T-cell (primary cell): Measurements from ENCODE around the gene LRRC32. TPM values are rescaled to one million over a fixed set of nuclear protein-coding genes. Genes with fewer than 3 reads are reported as not detected.

Experiments
- ATAC-seq, 4 experiments: fragments of 200-7000 bp in 3 of 4; fragments of 150-1000 bp in 1 of 4; cut with Tn5 transposase; replicated peaks in 1 of 4; 1 replicate in 3 of 4; 2 replicates in 1 of 4; pipeline ENCODE4 v1.10.0; 2021; ENCODE audit warnings: moderate library complexity in 3 of 4, mild to moderate bottlenecking in 2 of 4, moderate number of reproducible peaks in 1 of 4
- CTCF ChIA-PET, 2 donors: fragments of 300-600 bp; sonication (Branson Sonifier 250); formaldehyde crosslinking; loops; one replicate each; lab custom pipeline; 2022; ENCODE audit warnings: antibody characterized with exemption in 2 of 2; lab: Charles Lee
- POLR2A ChIA-PET, 2 donors: fragments of 300-600 bp; sonication (Branson Sonifier 250); formaldehyde crosslinking; loops; one replicate each; lab custom pipeline; 2022; ENCODE audit warnings: antibody characterized with exemption in 2 of 2; lab: Charles Lee
- DNase-seq, 35 experiments: peaks; one replicate each; pipeline versions ENCODE4 v3.0.0 to v3.0.0-alpha.2; 2013 to 2023
- H3K27ac ChIP-seq: one replicate; pipeline ENCODE4 v1.5.1; 2013; ENCODE audit warnings: low read length
- H3K27me3 ChIP-seq, 2 experiments: replicated peaks in 1 of 2; 1 replicate in 1 of 2; 2 replicates in 1 of 2; pipeline versions ENCODE4 v1.6.1 to v1.7.0; 2013; ENCODE audit warnings: low read length in 1 of 2, mixed read lengths in 1 of 2; ENCODE audit not compliant: control insufficient read depth in 2 of 2, insufficient read depth in 2 of 2; ENCODE audit errors: extremely low read depth in 1 of 2
- H3K36me3 ChIP-seq, 2 donors: 1 replicate in 1 of 2; 2 replicates in 1 of 2; pipeline versions ENCODE4 v1.6.1 to v1.7.0; 2013; ENCODE audit warnings: low read length in 1 of 2; ENCODE audit not compliant: control insufficient read depth in 2 of 2, insufficient read depth in 1 of 2; ENCODE audit errors: extremely low read depth in 1 of 2
- H3K4me1 ChIP-seq, 2 experiments: 1 replicate in 1 of 2; 2 replicates in 1 of 2; pipeline versions ENCODE4 v1.6.1 to v1.7.0; 2013; ENCODE audit warnings: low read length in 2 of 2, mixed read lengths in 1 of 2; ENCODE audit not compliant: insufficient read depth in 2 of 2, control insufficient read depth in 1 of 2; ENCODE audit errors: extremely low read depth in 1 of 2
- H3K4me3 ChIP-seq, 2 donors: 1 replicate in 1 of 2; 2 replicates in 1 of 2; pipeline versions ENCODE4 v1.5.1 to v1.7.0; 2013; ENCODE audit warnings: mild to moderate bottlenecking in 2 of 2, low read length in 1 of 2, moderate library complexity in 1 of 2; ENCODE audit not compliant: control insufficient read depth in 1 of 2; ENCODE audit errors: extremely low read depth in 1 of 2
- H3K9me3 ChIP-seq: 2 replicates; pipeline ENCODE4 v1.7.0; 2013
- H3K27ac Mint-ChIP-seq, 2 donors: one replicate each; pipeline ENCODE4 v1.8.0; 2020 to 2021; ENCODE audit warnings: mild to moderate bottlenecking in 2 of 2, mixed read lengths in 2 of 2
- H3K27me3 Mint-ChIP-seq, 2 donors: one replicate each; pipeline ENCODE4 v1.8.0; 2021 to 2022; ENCODE audit warnings: mixed read lengths in 2 of 2
- H3K36me3 Mint-ChIP-seq: one replicate; pipeline ENCODE4 v1.8.0; 2021; ENCODE audit warnings: mixed read lengths
- H3K4me1 Mint-ChIP-seq, 3 donors: one replicate each; pipeline ENCODE4 v1.8.0; 2020 to 2022; ENCODE audit warnings: mixed read lengths in 3 of 3, mild to moderate bottlenecking in 1 of 3
- H3K4me3 Mint-ChIP-seq, 3 donors: one replicate each; pipeline ENCODE4 v1.8.0; 2020 to 2022; ENCODE audit warnings: mild to moderate bottlenecking in 3 of 3, mixed read lengths in 3 of 3, moderate library complexity in 3 of 3
- H3K9me3 Mint-ChIP-seq, 3 donors: one replicate each; pipeline ENCODE4 v1.8.0; 2020 to 2022; ENCODE audit warnings: mixed read lengths in 3 of 3
- WGBS: methylation state at CpG from one replicate; pipeline ENCODE4 v1.1.5; 2013; ENCODE audit warnings: missing lambda C conversion rate; ENCODE audit not compliant: insufficient coverage; 5-methylcytosine and 5-hydroxymethylcytosine counted together
- total RNA-seq, 35 experiments: library from RNA in 6 of 35; stranded (reverse) in 6 of 35; fragments of 120-200 nt in 1 of 35; gene quantifications; one replicate each; pipeline versions ENCODE4 v1.2.1 to v1.2.4 and lab custom pipeline; 2013 to 2026

Gene LRRC32
- total RNA-seq, 5 donors from 2014 or later (not counting 1 experiment from before 2014, with no cell fraction given) = 0.77 to 3.6 (median 2.2) TPM

GRCh38 chr11:76662656-76663485 is 7.7 kb downstream of the LRRC32 start:
- CTCF ChIA-PET = no interaction called here

GRCh38 chr11:76661834-76662434 is 8.6 kb downstream of the LRRC32 start:
- no peak overlapping the region for H3K27ac Mint-ChIP-seq
- WGBS = no CpG with 5 or more reads among the region's 6 CpGs
- H3K36me3 Mint-ChIP-seq = no peaks in the 10 kb centered on the region
- H3K9me3 ChIP-seq = no peaks in the 10 kb centered on the region
- no peak overlapping the region for H3K4me3 ChIP-seq
- POLR2A ChIA-PET = no interaction called here
- peaks cover 20 to 27% (median 25%) of the 10 kb centered on the region in 3 donors for H3K4me1 Mint-ChIP-seq
- DNase-seq (no peak), ATAC-seq (no peak)
- H3K9me3 Mint-ChIP-seq = no peaks in the 10 kb centered on the region
- H3K27ac ChIP-seq = no peak overlapping the region
- no peaks in the 10 kb centered on the region for H3K36me3 ChIP-seq
- CTCF ChIA-PET = no interaction called here
- peaks cover 0 to 6% of the 10 kb centered on the region in 2 experiments for H3K27me3 ChIP-seq
- peaks cover 0 to 2% of the 10 kb centered on the region in 2 donors for H3K27me3 Mint-ChIP-seq
- H3K4me3 Mint-ChIP-seq = no peak overlapping the region
- H3K4me1 ChIP-seq = peaks cover 5 to 20% of the 10 kb centered on the region in 2 experiments

More at GRCh38 chr11:76662656-76663485, 7.7 kb downstream of the LRRC32 start:
- no peak for ATAC-seq
- Histone ChIP-seq H3K9me3 (no peaks in the 10 kb centered on the region), H3K27ac (no peak overlapping the region), H3K4me3 (no peak overlapping the region), H3K36me3 (no peaks in the 10 kb centered on the region), H3K27me3 (peaks cover 0 to 8% of the 10 kb centered on the region in 2 experiments), H3K4me1 (peaks cover 5 to 20% of the 10 kb centered on the region in 2 experiments)
- H3K27ac Mint-ChIP-seq = no peak overlapping the region
- peaks cover 20 to 30% (median 25%) of the 10 kb centered on the region in 3 donors for H3K4me1 Mint-ChIP-seq
- 91% methylated on average over 9 of the region's 13 CpGs for WGBS
- POLR2A ChIA-PET = no interaction called here
- no peak overlapping the region for H3K4me3 Mint-ChIP-seq
- peaks cover 3 to 4% of the 10 kb centered on the region in 2 donors for H3K27me3 Mint-ChIP-seq
- DNase-seq = no peak
- H3K36me3 Mint-ChIP-seq = no peaks in the 10 kb centered on the region
- H3K9me3 Mint-ChIP-seq = no peaks in the 10 kb centered on the region

GRCh38 chr11:76661306-76661751 is 9.2 kb downstream of the LRRC32 start:
- peaks cover 5 to 20% of the 10 kb centered on the region in 2 experiments for H3K4me1 ChIP-seq

GRCh38 chr11:76660533-76661305 is 9.8 kb downstream of the LRRC32 start:
- Mint-ChIP-seq H3K9me3 (no peaks in the 10 kb centered on the region), H3K27me3 (peaks cover 0 to 2% of the 10 kb centered on the region in 2 donors), H3K4me1 (peaks cover 18 to 21% (median 20%) of the 10 kb centered on the region in 3 donors), H3K36me3 (no peaks in the 10 kb centered on the region), H3K27ac (no peak overlapping the region), H3K4me3 (no peak overlapping the region)
- DNase-seq (no peak), ATAC-seq (no peak)
- Histone ChIP-seq H3K27me3 (peaks cover 0 to 6% of the 10 kb centered on the region in 2 experiments), H3K4me3 (no peak overlapping the region), H3K9me3 (no peaks in the 10 kb centered on the region), H3K27ac (no peak overlapping the region), H3K36me3 (no peaks in the 10 kb centered on the region), H3K4me1 (peaks cover 5 to 19% of the 10 kb centered on the region in 2 experiments)
- ChIA-PET CTCF (no interaction called here), POLR2A (no interaction called here)
- 93% methylated on average over 34 of the region's 34 CpGs for WGBS

More at GRCh38 chr11:76661306-76661751, 9.2 kb downstream of the LRRC32 start:
- H3K4me3 ChIP-seq = no peak overlapping the region
- H3K27me3 Mint-ChIP-seq = peaks cover 0 to 2% of the 10 kb centered on the region in 2 donors
- no peak overlapping the region for H3K27ac Mint-ChIP-seq
- peaks cover 20 to 25% (median 22%) of the 10 kb centered on the region in 3 donors for H3K4me1 Mint-ChIP-seq
- no peak overlapping the region for H3K4me3 Mint-ChIP-seq
- CTCF ChIA-PET = no interaction called here
- H3K36me3 ChIP-seq = no peaks in the 10 kb centered on the region
- peaks cover 0 to 6% of the 10 kb centered on the region in 2 experiments for H3K27me3 ChIP-seq
- H3K27ac ChIP-seq = no peak overlapping the region
- H3K9me3 Mint-ChIP-seq = no peaks in the 10 kb centered on the region
- ATAC-seq (no peak), DNase-seq (no peak)
- WGBS = 100% methylated on average over 2 of the region's 11 CpGs
- H3K9me3 ChIP-seq = no peaks in the 10 kb centered on the region
- H3K36me3 Mint-ChIP-seq = no peaks in the 10 kb centered on the region
- POLR2A ChIA-PET = no interaction called here

- Mint-ChIP-seq H3K9me3 (no peaks in the 10 kb centered on the region), H3K27ac (no peak overlapping the region), H3K4me3 (no peak overlapping the region), H3K27me3 (peaks cover 0 to 2% of the 10 kb centered on the region in 2 donors), H3K36me3 (no peaks in the 10 kb centered on the region), H3K4me1 (peaks cover 10 to 13% (median 13%) of the 10 kb centered on the region in 3 donors)
- ATAC-seq (no peak), DNase-seq (no peak)
- CTCF ChIA-PET = no interaction called here
- H3K9me3 ChIP-seq = no peaks in the 10 kb centered on the region
- no peak overlapping the region for H3K27ac ChIP-seq
- WGBS = 89% methylated on average over 21 of the region's 28 CpGs
- H3K4me1 ChIP-seq = peaks cover 4 to 11% of the 10 kb centered on the region in 2 experiments
- POLR2A ChIA-PET = no interaction called here
- H3K4me3 ChIP-seq = no peak overlapping the region
- H3K36me3 ChIP-seq = no peaks in the 10 kb centered on the region
- peaks cover 0 to 12% of the 10 kb centered on the region in 2 experiments for H3K27me3 ChIP-seq
Measured at GRCh38 chr11:76659672-76660532, 10.6 kb downstream of the LRRC32 start.
